NCI-H1105 (cell line): ENCODE results near the gene SLC22A23.
A peak's percentile ranks its signal among the peaks of the same experiment; 100 is the strongest.

Source experiments
- DNase-seq: peaks from one replicate; lab custom pipeline; 2025; lab: John Stamatoyannopoulos, UW

The SLC22A23 gene

GRCh38 chr6:3405182-3405518 is 51.7 kb downstream of the SLC22A23 start:
- DNase-seq: no peak

- DNase-seq: peak; percentile 4
Measured at GRCh38 chr6:3403238-3404173, 53.3 kb downstream of the SLC22A23 start.

GRCh38 chr6:3402310-3403237 is 54.3 kb downstream of the SLC22A23 start:
- DNase-seq: no peak

- DNase-seq: no peak
Measured at GRCh38 chr6:3400162-3400561, 56.7 kb downstream of the SLC22A23 start.

- no peak for DNase-seq
Measured at GRCh38 chr6:3398755-3399696, 57.8 kb downstream of the SLC22A23 start.

GRCh38 chr6:3398165-3398562 is 58.7 kb downstream of the SLC22A23 start:
- DNase-seq: no peak

- DNase-seq: no peak
Measured at GRCh38 chr6:3397229-3398164, 59.4 kb downstream of the SLC22A23 start.

GRCh38 chr6:3396503-3397180 is 60.2 kb downstream of the SLC22A23 start:
- DNase-seq: no peak

- DNase-seq: no peak
Measured at GRCh38 chr6:3394671-3395070, 62.2 kb downstream of the SLC22A23 start.

GRCh38 chr6:3393836-3394202 is 63.0 kb downstream of the SLC22A23 start:
- DNase-seq: no peak

GRCh38 chr6:3392930-3393835 is 63.7 kb downstream of the SLC22A23 start:
- DNase-seq: no peak

- DNase-seq: no peak
Measured at GRCh38 chr6:3391902-3392458, 64.9 kb downstream of the SLC22A23 start.

- DNase-seq: no peak
Measured at GRCh38 chr6:3390698-3391097, 66.2 kb downstream of the SLC22A23 start.

GRCh38 chr6:3389390-3390167 is 67.3 kb downstream of the SLC22A23 start:
- DNase-seq: no peak

GRCh38 chr6:3388786-3389185 is 68.1 kb downstream of the SLC22A23 start:
- DNase-seq: no peak

- no peak for DNase-seq
Measured at GRCh38 chr6:3386374-3386857, 70.4 kb downstream of the SLC22A23 start.

GRCh38 chr6:3385660-3386151 is 71.1 kb downstream of the SLC22A23 start:
- no peak for DNase-seq
